Measurements from ENCODE around the gene ARPP19. TPM values are rescaled to one million over a fixed set of nuclear protein-coding genes. Genes with fewer than 3 reads are reported as not detected.

The ARPP19 gene
- total RNA-seq (2021; ENCODE audit: unreplicated experiment) (163 TPM), Bru-seq, nascent RNA (percentile 97 among the genes with signal in this experiment), BruChase-seq, experiment 1, labeled RNA remaining after a 6-hour chase (percentile 99 among the genes with signal in this experiment), BruChase-seq, experiment 2, labeled RNA remaining after a 2-hour chase (percentile 98 among the genes with signal in this experiment)
- polyA plus RNA-seq (2012) = 53.1 and 54.3 TPM in 2 replicates
- long read RNA-seq, full-length matches to known transcripts = 81 of 98 reads
- long read RNA-seq, partial matches to known transcripts = 1 of 98 reads
- long read RNA-seq, other reads (novel, unspliced or antisense) = 16 of 98 reads

- H3K9me2 ChIP-seq (ENCODE audit: insufficient read depth) = no peaks in the 10 kb centered on the region
- ATAC-seq (peak; percentile 93), DNase-seq (ENCODE audit: low read depth, low spot score) (peak; percentile 95)
- POLR2A ChIA-PET = interaction anchor here (1.0 kb wide), 1 partner anchor 15 kb away, joined by 4 read pairs; no protein-coding TSS in a partner anchor
- H3K27me3 ChIP-seq (ENCODE audit: insufficient read depth, low read length) = no peaks in the 10 kb centered on the region
- H4K20me1 ChIP-seq (ENCODE audit: insufficient read depth) = peaks cover 30% of the 10 kb centered on the region; the same call in 1 of the 2 replicates
- TSS peak; percentile 66 for BruUV-seq (replicated peaks)
- CTCF ChIA-PET = no interaction called here
- peak within 1 kb of the TSS; percentile 91 for H3K27ac ChIP-seq (ENCODE audit: low read depth, low read length)
- H3K9me3 ChIP-seq (ENCODE audit: control insufficient read depth in 1 of 2, insufficient read depth in 1 of 2, low read depth in 1 of 2, low read length in 2 of 2) = no peaks in the 10 kb centered on the region
- H3K9ac ChIP-seq (ENCODE audit: low read length) = peak within 1 kb of the TSS; percentile 99
- intact Hi-C loops (cut with micrococcal nuclease) = loop anchor here (5.0 to 10.0 kb wide), 3 partner anchors 108 to 314 kb away; partner anchors contain the start of gene ATOSA
- TF ChIP-seq SIN3A (IDR thresholded peaks at IDR 0.05; ENCODE audit: low read depth) = peak; percentile 74; the same call in 1 of the 2 replicates
- TF ChIP-seq TCF7L2 (IDR thresholded peaks at IDR 0.05; ENCODE audit: borderline replicate concordance, extremely low read depth, insufficient read depth, insufficient read length) = peak; percentile 100
- no peak for TF ChIP-seq ATF3 (IDR thresholded peaks at IDR 0.05)
- peak; percentile 61; the same call in 1 of the 2 replicates for TF ChIP-seq SP1 (IDR thresholded peaks at IDR 0.05; ENCODE audit: low read depth)
- no peak for TF ChIP-seq CTCF (IDR thresholded peaks at IDR 0.05 in 2 of 3, conservative IDR thresholded peaks at IDR 0.05 in 1 of 3; ENCODE audit: borderline replicate concordance in 1 of 3, insufficient read depth in 1 of 3, low read depth in 2 of 3, low read length in 2 of 3)
- no peak for TF ChIP-seq JUND (IDR thresholded peaks at IDR 0.05)
- TF ChIP-seq YY1 (IDR thresholded peaks at IDR 0.05; ENCODE audit: extremely low read depth, insufficient replicate concordance, low read depth, low read length) = peak; percentile 91
- peak; percentile 94 for TF ChIP-seq CBX3 (IDR thresholded peaks at IDR 0.05; ENCODE audit: low read depth)
- peak; percentile 92 for TF ChIP-seq POLR2AphosphoS5 (IDR thresholded peaks at IDR 0.05; ENCODE audit: low read depth, low read length)
- TF ChIP-seq, protein P1, sequence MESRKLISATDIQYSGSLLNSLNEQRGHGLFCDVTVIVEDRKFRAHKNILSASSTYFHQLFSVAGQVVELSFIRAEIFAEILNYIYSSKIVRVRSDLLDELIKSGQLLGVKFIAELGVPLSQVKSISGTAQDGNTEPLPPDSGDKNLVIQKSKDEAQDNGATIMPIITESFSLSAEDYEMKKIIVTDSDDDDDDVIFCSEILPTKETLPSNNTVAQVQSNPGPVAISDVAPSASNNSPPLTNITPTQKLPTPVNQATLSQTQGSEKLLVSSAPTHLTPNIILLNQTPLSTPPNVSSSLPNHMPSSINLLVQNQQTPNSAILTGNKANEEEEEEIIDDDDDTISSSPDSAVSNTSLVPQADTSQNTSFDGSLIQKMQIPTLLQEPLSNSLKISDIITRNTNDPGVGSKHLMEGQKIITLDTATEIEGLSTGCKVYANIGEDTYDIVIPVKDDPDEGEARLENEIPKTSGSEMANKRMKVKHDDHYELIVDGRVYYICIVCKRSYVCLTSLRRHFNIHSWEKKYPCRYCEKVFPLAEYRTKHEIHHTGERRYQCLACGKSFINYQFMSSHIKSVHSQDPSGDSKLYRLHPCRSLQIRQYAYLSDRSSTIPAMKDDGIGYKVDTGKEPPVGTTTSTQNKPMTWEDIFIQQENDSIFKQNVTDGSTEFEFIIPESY (IDR thresholded peaks at IDR 0.05; ENCODE audit: extremely low read depth, insufficient replicate concordance, low read length) = no peak
- TF ChIP-seq CEBPB (IDR thresholded peaks at IDR 0.05; ENCODE audit: low read depth) = no peak; the same call in 1 of the 2 replicates
- peak; percentile 98 for TF ChIP-seq MAX (IDR thresholded peaks at IDR 0.05)
- TF ChIP-seq ZFX (IDR thresholded peaks at IDR 0.05) = peak; percentile 100
- no peak for TF ChIP-seq ZNF274 (IDR thresholded peaks at IDR 0.05; ENCODE audit: low read depth, low read length)
- TF ChIP-seq POLR2A (IDR thresholded peaks at IDR 0.05; ENCODE audit: borderline replicate concordance, extremely low read depth, insufficient read depth, insufficient read length) = peak; percentile 40
- TF ChIP-seq ELF1 (IDR thresholded peaks at IDR 0.05; ENCODE audit: borderline replicate concordance, low read depth) = no peak
- TF ChIP-seq RAD21 (IDR thresholded peaks at IDR 0.05; ENCODE audit: low read depth) = no peak
- TF ChIP-seq EGR1 (IDR thresholded peaks at IDR 0.05; ENCODE audit: low read depth) = peak; percentile 56; the same call in 1 of the 2 replicates
- no peak for TF ChIP-seq SRF (IDR thresholded peaks at IDR 0.05; ENCODE audit: low read depth)
- TF ChIP-seq EZH2 (IDR thresholded peaks at IDR 0.05) = no peak
- no peak for TF ChIP-seq FOSL1 (IDR thresholded peaks at IDR 0.05; ENCODE audit: low read depth)
- H3K4me3 ChIP-seq (replicated peaks in 1 of 2; ENCODE audit: low read depth in 1 of 2, low read length in 2 of 2) = peak within 1 kb of the TSS; percentile 91 to 98
- H3K36me3 ChIP-seq (ENCODE audit: control insufficient read depth in 1 of 2, insufficient read depth in 2 of 2, low read length in 2 of 2) = no peaks in the 10 kb centered on the region; a peak in 1 of 4 replicates
- RAD21 ChIA-PET (ENCODE audit: low non-redundant PET in 1 of 2, low total read pairs in 2 of 2, uncharacterized antibody in 2 of 2, unreplicated experiment in 2 of 2) = no interaction called here
- peaks cover 8 to 16% of the 10 kb centered on the region in 2 experiments for H3K4me1 ChIP-seq (ENCODE audit: control insufficient read depth in 1 of 2, insufficient read depth in 2 of 2, low read length in 2 of 2)
- H3K79me2 ChIP-seq (ENCODE audit: insufficient read depth, low read length) = peaks cover 50% of the 10 kb centered on the region
- peak within 1 kb of the TSS; percentile 97 for H3K4me2 ChIP-seq (ENCODE audit: low read length)
- peak within 1 kb of the TSS; percentile 28 for H2AFZ ChIP-seq (ENCODE audit: low read depth, low read length, poor library complexity, severe bottlenecking)
Observed at GRCh38 chr15:52568601-52569585, at the start of gene ARPP19. Gene ARPP19 (minus strand): TSS chr15:52569030. CDS start chr15:52568892, 138 bp downstream.

Measured in HCT116 (cell line).